ENCODE measurements around the gene CBFA2T2. TPM values are rescaled to one million over a fixed set of nuclear protein-coding genes. Genes with fewer than 3 reads are reported as not detected.
"Not testable (repeated sequence)": the region's sequence is repeated elsewhere in the genome, so short reads cannot be mapped to it uniquely, and the experiment has no call there.

CBFA2T2 gene
- total RNA-seq, 2 donors from 2014 or later: 11.6 to 12.2 TPM

- Mint-ChIP-seq H3K9me3 (no peaks in the 10 kb centered on the region), H3K4me3 (no peak overlapping the region), H3K4me1 (ENCODE audit: low read depth in 2 of 2) (no peaks in the 10 kb centered on the region), H3K27ac (no peak overlapping the region), H3K36me3 (peaks cover 7% of the 10 kb centered on the region), H3K27me3 (no peaks in the 10 kb centered on the region)
- DNase-seq (ENCODE audit: low spot score) (no peak), ATAC-seq (no peak)
These were observed 140.6 kb downstream of the CBFA2T2 start for GRCh38 chr20:33630507-33630906.

- not testable (repeated sequence) for H3K4me3 Mint-ChIP-seq; H3K27ac Mint-ChIP-seq; H3K27me3 Mint-ChIP-seq; H3K4me1 Mint-ChIP-seq (ENCODE audit: low read depth in 2 of 2); ATAC-seq; DNase-seq (ENCODE audit: low spot score); H3K9me3 Mint-ChIP-seq
- H3K36me3 Mint-ChIP-seq: peaks cover 10% of the 10 kb centered on the region
These were observed 142.0 kb downstream of the CBFA2T2 start for GRCh38 chr20:33631910-33632309.

- no peak overlapping the region for H3K27ac Mint-ChIP-seq
- no peak overlapping the region for H3K4me3 Mint-ChIP-seq
- H3K9me3 Mint-ChIP-seq: no peaks in the 10 kb centered on the region
- H3K27me3 Mint-ChIP-seq: no peaks in the 10 kb centered on the region
- no peak for ATAC-seq
- peaks cover 11% of the 10 kb centered on the region for H3K36me3 Mint-ChIP-seq
- no peak for DNase-seq (ENCODE audit: low spot score)
- H3K4me1 Mint-ChIP-seq (ENCODE audit: low read depth in 2 of 2): peaks cover 0 to 3% of the 10 kb centered on the region in 2 donors
These were observed 145.4 kb downstream of the CBFA2T2 start for GRCh38 chr20:33635341-33635740.

DNA sequence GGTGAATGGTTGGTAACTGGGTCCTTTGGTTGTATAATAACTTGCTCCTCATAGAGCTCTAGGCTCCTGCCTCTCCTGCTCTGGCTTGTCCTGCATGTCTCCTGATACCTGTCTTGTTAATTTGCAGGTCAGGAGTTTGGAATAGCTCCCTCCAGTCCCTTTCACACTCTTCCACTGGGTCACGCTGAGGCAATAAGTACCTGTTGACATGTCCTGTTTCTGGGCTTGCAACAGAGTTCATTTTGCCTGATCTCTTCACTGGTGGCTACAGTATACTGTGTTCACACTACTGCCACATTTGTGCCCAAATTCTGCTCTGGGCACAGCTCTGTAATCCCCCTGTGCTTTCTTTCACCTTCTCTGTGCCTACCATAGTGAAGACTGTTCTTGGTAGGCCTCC, 146.9 kb downstream of the CBFA2T2 start:
- DNase-seq (ENCODE audit: low spot score) (no peak), ATAC-seq (no peak)
- H3K9me3 Mint-ChIP-seq: no peaks in the 10 kb centered on the region
- no peak overlapping the region for H3K27ac Mint-ChIP-seq
- no peak overlapping the region for H3K4me3 Mint-ChIP-seq
- peaks cover 11% of the 10 kb centered on the region for H3K36me3 Mint-ChIP-seq
- H3K4me1 Mint-ChIP-seq (ENCODE audit: low read depth in 2 of 2): peaks cover 0 to 3% of the 10 kb centered on the region in 2 donors
- no peaks in the 10 kb centered on the region for H3K27me3 Mint-ChIP-seq

DNA sequence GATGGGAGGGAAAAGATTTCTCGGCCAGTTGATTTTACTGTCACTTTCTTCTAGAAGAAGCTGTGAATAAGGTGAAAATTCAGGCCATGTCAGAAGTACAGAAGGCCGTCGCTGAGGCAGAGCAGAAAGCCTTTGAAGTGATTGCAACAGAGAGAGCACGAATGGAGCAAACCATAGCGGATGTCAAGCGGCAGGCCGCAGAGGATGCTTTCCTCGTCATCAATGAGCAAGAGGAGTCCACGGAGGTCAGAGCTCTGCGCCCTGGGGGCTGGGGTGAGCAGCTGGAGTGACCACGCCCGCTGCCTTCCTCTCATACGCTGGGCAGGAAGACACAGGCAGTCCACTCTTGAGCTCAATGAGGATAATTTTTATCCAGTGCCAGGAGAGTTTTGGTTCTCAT, 150.4 kb downstream of the CBFA2T2 start:
- peaks cover 11% of the 10 kb centered on the region for H3K36me3 Mint-ChIP-seq
- no peak overlapping the region for H3K4me3 Mint-ChIP-seq
- no peaks in the 10 kb centered on the region for H3K27me3 Mint-ChIP-seq
- DNase-seq (ENCODE audit: low spot score): no peak
- H3K27ac Mint-ChIP-seq: no peak overlapping the region
- ATAC-seq: no peak
- H3K9me3 Mint-ChIP-seq: no peaks in the 10 kb centered on the region
- peaks cover 0 to 3% of the 10 kb centered on the region in 2 donors for H3K4me1 Mint-ChIP-seq (ENCODE audit: low read depth in 2 of 2)

- ATAC-seq (no peak), DNase-seq (ENCODE audit: low spot score) (no peak)
- Mint-ChIP-seq H3K27ac (no peak overlapping the region), H3K36me3 (peaks cover 7% of the 10 kb centered on the region), H3K9me3 (no peaks in the 10 kb centered on the region), H3K4me1 (ENCODE audit: low read depth in 2 of 2) (peaks cover 6 to 7% of the 10 kb centered on the region in 2 donors), H3K4me3 (no peak overlapping the region), H3K27me3 (no peaks in the 10 kb centered on the region)
These were observed 154.6 kb downstream of the CBFA2T2 start for GRCh38 chr20:33644313-33645071.

DNA sequence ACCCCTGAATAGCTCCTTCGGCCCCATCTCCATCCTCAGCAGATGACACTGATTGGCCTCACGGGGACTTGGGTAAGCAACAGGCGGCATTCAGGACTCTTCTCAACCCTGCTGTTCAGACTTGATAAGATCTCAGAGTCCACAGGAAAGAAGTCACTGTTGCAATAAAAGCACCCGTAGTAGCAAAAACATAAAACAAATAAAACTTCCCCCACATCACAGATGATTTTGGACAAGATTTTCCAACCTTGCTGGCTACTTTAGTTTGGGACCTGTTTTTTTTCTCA, 155.1 kb downstream of the CBFA2T2 start:
- Mint-ChIP-seq H3K36me3 (peaks cover 2% of the 10 kb centered on the region), H3K27me3 (no peaks in the 10 kb centered on the region)
- DNase-seq (ENCODE audit: low spot score): no peak

DNA sequence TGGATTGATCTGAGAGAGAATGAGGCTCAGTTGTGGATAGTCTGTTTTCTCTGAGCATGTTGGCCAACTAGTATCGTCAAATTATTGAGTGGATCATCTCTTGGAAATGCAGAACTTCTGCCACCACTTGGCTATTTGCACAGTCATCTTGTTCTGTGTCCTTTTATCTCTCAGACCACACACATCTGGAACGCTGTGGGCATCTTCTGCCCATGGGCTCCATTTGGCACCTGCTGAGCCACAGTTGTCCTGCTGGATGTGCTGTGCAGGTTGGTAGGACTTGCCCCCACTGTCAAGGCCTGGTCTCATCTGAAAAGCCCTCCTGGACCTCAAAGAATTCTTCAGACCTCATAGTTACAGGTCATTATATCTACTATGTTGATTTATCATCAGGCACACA, 155.5 kb downstream of the CBFA2T2 start:
- DNase-seq (ENCODE audit: low spot score) (no peak), ATAC-seq (no peak)
- Mint-ChIP-seq H3K9me3 (no peaks in the 10 kb centered on the region), H3K27ac (peak overlapping the region in 1 of 2 donors; percentile 53), H3K4me3 (no peak overlapping the region), H3K27me3 (no peaks in the 10 kb centered on the region), H3K4me1 (ENCODE audit: low read depth in 2 of 2) (peaks cover 6 to 7% of the 10 kb centered on the region in 2 donors), H3K36me3 (no peaks in the 10 kb centered on the region)

More for the DNA sequence above, 155.1 kb downstream of the CBFA2T2 start:
- H3K4me1 Mint-ChIP-seq (ENCODE audit: low read depth in 2 of 2): peaks cover 6 to 7% of the 10 kb centered on the region in 2 donors
- H3K9me3 Mint-ChIP-seq: no peaks in the 10 kb centered on the region
- no peak for ATAC-seq
- no peak overlapping the region for H3K27ac Mint-ChIP-seq
- H3K4me3 Mint-ChIP-seq: no peak overlapping the region

GRCh38 chr20:33646191-33646590, 156.3 kb downstream of the CBFA2T2 start:
- Mint-ChIP-seq H3K9me3 (no peaks in the 10 kb centered on the region), H3K36me3 (no peaks in the 10 kb centered on the region), H3K4me3 (no peak overlapping the region), H3K27me3 (no peaks in the 10 kb centered on the region), H3K4me1 (ENCODE audit: low read depth in 2 of 2) (peaks cover 6 to 7% of the 10 kb centered on the region in 2 donors), H3K27ac (no peak overlapping the region)
- ATAC-seq (no peak), DNase-seq (ENCODE audit: low spot score) (no peak)

DNA sequence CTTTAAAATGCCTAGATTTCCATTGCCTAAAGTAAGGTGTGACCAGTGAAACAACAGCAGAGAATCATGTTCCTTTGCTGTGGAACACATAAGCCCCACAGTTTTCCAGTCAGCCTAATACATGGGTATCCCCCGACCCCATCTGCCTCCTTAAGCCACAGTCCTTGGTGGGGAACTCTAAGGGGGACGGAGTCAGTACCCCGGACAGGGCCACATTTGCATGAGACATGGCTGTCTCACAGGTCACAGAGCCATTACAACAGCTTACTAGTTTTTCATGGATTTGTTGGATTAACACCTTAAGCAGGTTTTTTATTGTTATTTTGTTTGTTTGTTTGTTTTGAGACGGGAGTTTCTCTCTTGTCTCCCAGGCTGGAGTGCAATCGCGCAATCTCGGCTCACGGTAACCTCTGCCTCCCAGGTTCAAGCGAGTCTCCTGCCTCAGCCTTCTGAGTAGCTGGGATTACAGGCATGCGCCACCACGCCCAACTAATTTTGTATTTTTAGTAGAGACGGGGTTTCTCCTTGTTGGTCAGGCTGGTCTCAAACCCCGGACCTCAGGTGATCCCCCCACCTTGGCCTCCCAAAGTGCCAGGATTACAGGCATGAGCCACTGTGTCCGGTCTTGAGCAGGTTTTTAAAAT, 157.2 kb downstream of the CBFA2T2 start:
- not testable (repeated sequence) for H3K4me3 Mint-ChIP-seq; ATAC-seq; H3K27me3 Mint-ChIP-seq; DNase-seq (ENCODE audit: low spot score); H3K9me3 Mint-ChIP-seq; H3K27ac Mint-ChIP-seq; H3K36me3 Mint-ChIP-seq; H3K4me1 Mint-ChIP-seq (ENCODE audit: low read depth in 2 of 2)

DNA sequence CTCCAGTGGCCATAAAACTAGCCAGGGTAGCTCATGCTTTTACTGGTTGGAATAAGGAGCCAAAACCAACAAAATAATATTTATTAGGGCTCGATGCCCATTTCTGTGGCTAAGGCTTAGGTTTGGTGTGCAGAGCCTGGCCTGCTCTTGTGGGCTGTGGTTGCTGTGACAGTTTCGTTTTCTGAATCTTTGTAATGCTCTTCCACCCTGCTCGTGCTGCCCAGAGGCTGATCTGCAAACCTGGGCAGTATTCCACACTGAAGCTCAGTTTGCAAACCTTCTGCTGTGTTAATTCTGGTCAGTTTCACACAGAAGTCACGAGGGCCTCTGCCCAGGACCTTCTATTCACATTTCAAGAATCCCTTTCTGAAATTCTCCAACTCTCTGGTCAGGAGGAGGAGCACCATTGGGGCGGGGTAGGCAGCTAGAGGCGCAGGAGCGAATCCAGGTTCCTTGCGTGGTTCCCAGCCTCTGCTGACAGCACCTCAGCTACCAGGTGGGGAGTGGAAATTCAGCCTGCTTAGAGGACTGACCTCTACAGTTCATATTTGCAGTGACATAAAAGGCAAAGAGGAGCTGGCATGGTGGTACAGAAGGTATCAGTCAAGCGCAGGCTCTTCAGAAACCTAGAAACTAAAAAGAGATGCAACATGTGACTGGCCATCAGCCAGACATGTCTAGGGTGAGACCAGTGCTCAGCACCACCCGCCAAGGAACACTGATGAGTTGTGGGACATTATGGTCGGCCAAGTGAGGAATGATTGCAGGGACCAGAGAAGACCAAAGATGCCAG, 157.9 kb downstream of the CBFA2T2 start:
- Mint-ChIP-seq H3K4me1 (ENCODE audit: low read depth in 2 of 2) (peaks cover 7 to 10% of the 10 kb centered on the region in 2 donors), H3K36me3 (no peaks in the 10 kb centered on the region), H3K27me3 (no peaks in the 10 kb centered on the region), H3K9me3 (no peaks in the 10 kb centered on the region), H3K4me3 (peak overlapping the region; percentile 49), H3K27ac (peak overlapping the region in 1 of 2 donors; percentile 56)
- peak; percentile 78 to 84 for ATAC-seq
- DNase-seq (ENCODE audit: low spot score): no peak

DNA sequence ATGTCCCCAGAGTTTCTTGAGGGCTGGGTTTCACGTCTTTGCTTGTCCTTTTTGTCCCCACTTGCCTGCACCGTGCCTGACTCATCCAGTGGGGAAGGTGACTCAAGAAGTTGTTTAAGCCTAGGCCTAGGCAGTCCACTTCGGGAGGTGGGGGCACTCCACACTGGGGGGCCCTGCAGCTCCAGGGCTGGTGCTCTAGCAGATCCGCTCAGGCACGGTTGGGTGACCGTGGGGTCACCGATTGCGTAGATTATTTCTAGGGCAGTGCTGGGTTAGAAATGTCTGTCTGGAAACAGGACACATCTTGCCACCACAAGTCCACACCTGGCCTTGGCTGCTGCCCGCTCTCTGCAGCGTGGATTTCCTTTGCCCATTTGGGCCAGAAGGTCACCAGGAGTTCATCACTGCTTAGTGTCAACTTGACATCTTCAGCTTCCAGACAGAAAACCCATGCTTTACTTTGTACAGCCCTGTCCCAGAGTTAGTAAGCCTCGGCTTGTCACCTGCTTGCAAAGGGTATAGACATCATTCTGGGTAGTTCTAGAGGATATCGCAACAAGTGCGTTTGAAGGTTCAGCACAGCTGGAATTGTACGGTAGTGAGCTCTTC, 158.6 kb downstream of the CBFA2T2 start:
- DNase-seq (ENCODE audit: low spot score) (no peak), ATAC-seq (no peak)
- Mint-ChIP-seq H3K36me3 (no peaks in the 10 kb centered on the region), H3K27me3 (no peaks in the 10 kb centered on the region), H3K4me1 (ENCODE audit: low read depth in 2 of 2) (peaks cover 7 to 11% of the 10 kb centered on the region in 2 donors), H3K4me3 (no peak overlapping the region), H3K27ac (no peak overlapping the region), H3K9me3 (no peaks in the 10 kb centered on the region)

GRCh38 chr20:33649201-33649681, 159.3 kb downstream of the CBFA2T2 start:
- H3K4me1 Mint-ChIP-seq (ENCODE audit: low read depth in 2 of 2): peaks cover 7 to 11% of the 10 kb centered on the region in 2 donors
- no peaks in the 10 kb centered on the region for H3K9me3 Mint-ChIP-seq
- H3K27me3 Mint-ChIP-seq: no peaks in the 10 kb centered on the region
- H3K36me3 Mint-ChIP-seq: no peaks in the 10 kb centered on the region
- no peak for DNase-seq (ENCODE audit: low spot score)
- H3K4me3 Mint-ChIP-seq: no peak overlapping the region
- no peak overlapping the region for H3K27ac Mint-ChIP-seq
- no peak for ATAC-seq

Measured in natural killer cell treated with Interleukin-12 subunit alpha and Interleukin-12 subunit beta and Interleukin-15 and Interleukin-18, amount 100 ng/mL, for 72 hours (primary cell).